Neural progenitor cell (in vitro differentiated cells): ENCODE data around the gene USP36. TPM values are rescaled to one million over a fixed set of nuclear protein-coding genes. Genes with fewer than 3 reads are reported as not detected.

Experiments used
- DNase-seq: peaks from one replicate; pipeline ENCODE4 v3.0.0-alpha.2; 2016; ENCODE audit warnings: low spot score
- H2AFZ ChIP-seq: fragments of 200-600 bp; sonication (generic); replicated peaks from 2 replicates; pipeline ENCODE4 v1.6.1; 2016; ENCODE audit warnings: antibody characterized with exemption
- H3F3A ChIP-seq: fragments of 200-600 bp; sonication (generic); 2 replicates; pipeline ENCODE4 v1.6.1; 2016; ENCODE audit warnings: antibody characterized with exemption, low read depth
- H3K27ac ChIP-seq: fragments of 200-600 bp; sonication (generic); 2 replicates; pipeline ENCODE4 v1.5.1; 2016; ENCODE audit warnings: mild to moderate bottlenecking
- H3K27me3 ChIP-seq: fragments of 200-600 bp; sonication (generic); 2 replicates; pipeline ENCODE4 v1.6.1; 2016; ENCODE audit warnings: mild to moderate bottlenecking, moderate library complexity
- H3K36me3 ChIP-seq: fragments of 200-600 bp; sonication (generic); 2 replicates; pipeline ENCODE4 v1.5.1; 2016
- H3K4me1 ChIP-seq: fragments of 200-600 bp; sonication (generic); 2 replicates; pipeline ENCODE4 v1.6.1; 2016; ENCODE audit warnings: mixed run types
- H3K4me2 ChIP-seq: fragments of 200-600 bp; sonication (generic); 2 replicates; pipeline ENCODE4 v1.6.1; 2016
- H3K4me3 ChIP-seq: fragments of 200-600 bp; sonication (generic); 2 replicates; pipeline ENCODE4 v1.5.1; 2016
- H3K79me2 ChIP-seq: fragments of 200-600 bp; sonication (generic); 2 replicates; pipeline ENCODE4 v1.6.1; 2016; ENCODE audit warnings: low read depth
- H3K9ac ChIP-seq: fragments of 200-600 bp; sonication (generic); 2 replicates; pipeline ENCODE4 v1.6.1; 2016
- H3K9me3 ChIP-seq: fragments of 200-600 bp; sonication (generic); 2 replicates; pipeline ENCODE4 v1.5.1; 2016; ENCODE audit warnings: low read depth
- H4K20me1 ChIP-seq: fragments of 200-600 bp; sonication (generic); 2 replicates; pipeline ENCODE4 v1.6.1; 2016; ENCODE audit warnings: low read depth
- H3K27ac Mint-ChIP-seq: 3 replicates; pipeline ENCODE4 v1.8.0; 2021; ENCODE audit warnings: mixed read lengths
- H3K27me3 Mint-ChIP-seq: 2 replicates; pipeline ENCODE4 v1.8.0; 2022; ENCODE audit warnings: low read depth, mild to moderate bottlenecking, inconsistent platforms, moderate library complexity, mixed read lengths; ENCODE audit not compliant: insufficient read depth
- H3K36me3 Mint-ChIP-seq: 3 replicates; pipeline ENCODE4 v1.8.0; 2021; ENCODE audit warnings: mixed read lengths
- H3K4me1 Mint-ChIP-seq: 3 replicates; pipeline ENCODE4 v1.8.0; 2021; ENCODE audit warnings: mixed read lengths
- H3K4me3 Mint-ChIP-seq: 3 replicates; pipeline ENCODE4 v1.8.0; 2021; ENCODE audit warnings: mild to moderate bottlenecking, moderate library complexity, mixed read lengths
- H3K9me3 Mint-ChIP-seq: 3 replicates; pipeline ENCODE4 v1.8.0; 2020; ENCODE audit warnings: mixed read lengths
- EZH2 ChIP-seq: fragments of 200-600 bp; sonication (generic); IDR thresholded peaks from 2 replicates; pipeline ENCODE4 v1.6.1; 2017; ENCODE audit warnings: antibody characterized with exemption, mild to moderate bottlenecking, moderate library complexity
- EZH2phosphoT487 ChIP-seq: fragments of 200-600 bp; sonication (generic); IDR thresholded peaks from 2 replicates; pipeline ENCODE4 v1.6.1; 2017; ENCODE audit warnings: antibody characterized with exemption
- total RNA-seq: library from RNA; depleted of rRNA; stranded (reverse); fragments of >200 nt; gene quantifications from 2 replicates; pipeline ENCODE4 v1.2.3, GENCODE V29; 2015; ENCODE audit warnings: low replicate concordance
- TF ChIP-seq, protein P1 (sequence below): fragments of 200-600 bp; sonication (generic); IDR thresholded peaks from 2 replicates; pipeline ENCODE4 v1.5.1; 2017; ENCODE audit warnings: antibody characterized with exemption, mild to moderate bottlenecking

USP36 gene
- total RNA-seq, 1 donor from 2014 or later, result 16.6 TPM

DNA sequence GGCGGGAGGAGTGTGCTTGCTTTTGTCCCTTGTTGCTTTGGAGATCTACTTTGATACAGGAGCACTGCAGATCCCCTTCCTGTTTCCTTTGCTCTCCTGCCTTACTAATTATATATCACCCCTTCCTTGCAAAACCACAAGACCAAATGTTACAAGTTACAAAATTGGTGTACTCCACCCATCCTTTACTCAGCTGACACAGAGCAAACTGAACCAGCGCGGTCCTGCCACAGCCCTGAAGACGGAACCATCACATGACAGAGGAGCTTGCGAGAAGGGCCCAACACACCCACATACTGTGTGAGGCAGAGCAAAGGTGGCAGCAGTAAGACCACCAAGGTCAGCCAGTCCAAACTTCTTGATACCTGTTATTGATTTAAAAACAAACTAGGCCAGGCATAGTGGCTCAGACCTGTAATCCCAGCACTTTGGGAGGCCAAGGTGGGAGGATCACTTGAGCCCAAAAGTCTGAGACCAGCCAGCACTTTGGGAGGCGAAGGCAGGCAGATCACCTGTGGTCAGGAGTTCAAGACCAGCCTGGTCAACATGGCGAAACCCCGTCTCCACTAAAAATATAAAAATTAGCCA, 91.8 kb downstream of the USP36 start:
- Mint-ChIP-seq H3K27ac (no peak overlapping the region), H3K4me3 (no peak overlapping the region), H3K9me3 (no peaks in the 10 kb centered on the region), H3K27me3 (no peaks in the 10 kb centered on the region), H3K36me3 (no peaks in the 10 kb centered on the region), H3K4me1 (peaks cover 2% of the 10 kb centered on the region)
- Histone ChIP-seq H3K27me3 (no peaks in the 10 kb centered on the region), H2AFZ (no peak overlapping the region), H3K4me3 (no peak overlapping the region), H3K4me2 (no peak overlapping the region), H3K4me1 (no peaks in the 10 kb centered on the region), H3K36me3 (no peaks in the 10 kb centered on the region), H3K79me2 (no peaks in the 10 kb centered on the region), H4K20me1 (no peaks in the 10 kb centered on the region), H3K27ac (no peak overlapping the region), H3F3A (no peaks in the 10 kb centered on the region), H3K9ac (no peak overlapping the region), H3K9me3 (no peaks in the 10 kb centered on the region)
- TF ChIP-seq EZH2 (no peak), EZH2phosphoT487 (no peak)
- TF ChIP-seq, protein P1, sequence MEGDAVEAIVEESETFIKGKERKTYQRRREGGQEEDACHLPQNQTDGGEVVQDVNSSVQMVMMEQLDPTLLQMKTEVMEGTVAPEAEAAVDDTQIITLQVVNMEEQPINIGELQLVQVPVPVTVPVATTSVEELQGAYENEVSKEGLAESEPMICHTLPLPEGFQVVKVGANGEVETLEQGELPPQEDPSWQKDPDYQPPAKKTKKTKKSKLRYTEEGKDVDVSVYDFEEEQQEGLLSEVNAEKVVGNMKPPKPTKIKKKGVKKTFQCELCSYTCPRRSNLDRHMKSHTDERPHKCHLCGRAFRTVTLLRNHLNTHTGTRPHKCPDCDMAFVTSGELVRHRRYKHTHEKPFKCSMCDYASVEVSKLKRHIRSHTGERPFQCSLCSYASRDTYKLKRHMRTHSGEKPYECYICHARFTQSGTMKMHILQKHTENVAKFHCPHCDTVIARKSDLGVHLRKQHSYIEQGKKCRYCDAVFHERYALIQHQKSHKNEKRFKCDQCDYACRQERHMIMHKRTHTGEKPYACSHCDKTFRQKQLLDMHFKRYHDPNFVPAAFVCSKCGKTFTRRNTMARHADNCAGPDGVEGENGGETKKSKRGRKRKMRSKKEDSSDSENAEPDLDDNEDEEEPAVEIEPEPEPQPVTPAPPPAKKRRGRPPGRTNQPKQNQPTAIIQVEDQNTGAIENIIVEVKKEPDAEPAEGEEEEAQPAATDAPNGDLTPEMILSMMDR, result no peak
- no peak for DNase-seq

DNA sequence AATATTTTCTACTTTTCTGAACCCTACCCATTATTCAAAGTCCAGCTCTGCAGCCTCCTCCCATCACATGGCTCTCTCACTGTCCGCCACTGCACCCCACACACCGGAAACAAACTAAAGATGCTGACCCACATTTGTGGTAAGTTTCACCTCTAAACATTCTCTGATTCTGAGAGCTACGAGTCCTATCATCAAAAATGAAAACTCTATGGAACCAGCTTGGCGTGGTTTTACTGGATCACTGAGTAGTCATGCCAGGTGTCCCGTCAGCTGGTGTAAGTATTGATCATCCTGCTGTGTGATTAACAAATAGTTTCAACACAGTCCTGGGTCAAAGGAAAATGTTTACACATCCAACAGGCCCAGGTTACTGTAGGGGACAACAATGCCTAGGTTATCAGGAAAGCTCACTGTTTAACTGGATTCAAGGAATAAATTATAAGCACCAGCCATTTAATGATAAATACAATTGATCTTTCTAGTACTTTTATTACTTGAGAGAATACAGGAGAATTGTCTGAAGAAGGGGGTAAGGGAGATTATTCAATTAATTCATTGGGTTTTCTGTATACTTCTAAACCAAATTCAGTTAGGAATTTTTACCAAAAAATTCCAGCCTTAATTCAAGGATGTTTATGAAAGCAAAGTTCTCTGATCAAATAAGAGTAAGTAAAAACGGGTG, 92.4 kb downstream of the USP36 start:
- Histone ChIP-seq H3K79me2 (no peaks in the 10 kb centered on the region), H4K20me1 (no peaks in the 10 kb centered on the region), H3K27me3 (no peaks in the 10 kb centered on the region), H3K9ac (no peak overlapping the region), H2AFZ (no peak overlapping the region), H3K4me2 (no peak overlapping the region), H3F3A (no peaks in the 10 kb centered on the region), H3K36me3 (no peaks in the 10 kb centered on the region), H3K4me1 (no peaks in the 10 kb centered on the region), H3K4me3 (no peak overlapping the region), H3K27ac (no peak overlapping the region), H3K9me3 (no peaks in the 10 kb centered on the region)
- no peak overlapping the region for H3K27ac Mint-ChIP-seq
- no peak overlapping the region for H3K4me3 Mint-ChIP-seq
- peaks cover 2% of the 10 kb centered on the region for H3K4me1 Mint-ChIP-seq
- TF ChIP-seq, protein P1, result no peak
- TF ChIP-seq EZH2 (no peak), EZH2phosphoT487 (no peak)
- H3K9me3 Mint-ChIP-seq, result no peaks in the 10 kb centered on the region
- no peak for DNase-seq
- H3K36me3 Mint-ChIP-seq, result no peaks in the 10 kb centered on the region
- H3K27me3 Mint-ChIP-seq, result no peaks in the 10 kb centered on the region

DNA sequence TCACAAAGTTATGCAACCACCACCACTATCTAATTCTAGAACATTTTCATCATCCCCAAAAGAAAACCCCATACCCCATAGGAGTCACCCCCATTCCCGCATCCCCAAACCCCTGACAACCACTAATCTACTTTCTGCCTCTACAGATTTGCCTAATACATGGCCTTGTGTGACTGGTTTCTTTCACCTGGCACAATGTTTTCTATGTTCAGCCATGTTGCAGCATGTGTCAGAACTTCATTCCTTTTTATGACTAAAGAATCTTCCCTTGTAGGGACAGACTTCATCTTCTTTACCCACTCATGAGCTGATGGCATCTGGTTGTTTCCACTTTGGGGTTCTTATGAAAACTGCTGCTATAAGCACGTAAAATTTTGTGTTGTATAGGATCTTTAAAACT, 93.1 kb downstream of the USP36 start:
- Histone ChIP-seq H3K27ac (no peak overlapping the region), H3K27me3 (no peaks in the 10 kb centered on the region), H4K20me1 (no peaks in the 10 kb centered on the region), H3K4me3 (no peak overlapping the region), H3K4me2 (no peak overlapping the region), H3K4me1 (no peaks in the 10 kb centered on the region), H3F3A (no peaks in the 10 kb centered on the region), H3K79me2 (no peaks in the 10 kb centered on the region), H3K9ac (no peak overlapping the region), H3K36me3 (no peaks in the 10 kb centered on the region), H2AFZ (no peak overlapping the region), H3K9me3 (no peaks in the 10 kb centered on the region)
- no peaks in the 10 kb centered on the region for H3K36me3 Mint-ChIP-seq
- H3K9me3 Mint-ChIP-seq, result no peaks in the 10 kb centered on the region
- no peaks in the 10 kb centered on the region for H3K27me3 Mint-ChIP-seq
- TF ChIP-seq, protein P1, result no peak
- H3K4me3 Mint-ChIP-seq, result no peak overlapping the region
- peaks cover 2% of the 10 kb centered on the region for H3K4me1 Mint-ChIP-seq
- DNase-seq, result no peak
- no peak overlapping the region for H3K27ac Mint-ChIP-seq
